ENCODE data around the gene CSNK1A1.
"Not testable (repeated sequence)": the region's sequence is repeated elsewhere in the genome, so short reads cannot be mapped to it uniquely, and the experiment has no call there.

Gene CSNK1A1

DNA sequence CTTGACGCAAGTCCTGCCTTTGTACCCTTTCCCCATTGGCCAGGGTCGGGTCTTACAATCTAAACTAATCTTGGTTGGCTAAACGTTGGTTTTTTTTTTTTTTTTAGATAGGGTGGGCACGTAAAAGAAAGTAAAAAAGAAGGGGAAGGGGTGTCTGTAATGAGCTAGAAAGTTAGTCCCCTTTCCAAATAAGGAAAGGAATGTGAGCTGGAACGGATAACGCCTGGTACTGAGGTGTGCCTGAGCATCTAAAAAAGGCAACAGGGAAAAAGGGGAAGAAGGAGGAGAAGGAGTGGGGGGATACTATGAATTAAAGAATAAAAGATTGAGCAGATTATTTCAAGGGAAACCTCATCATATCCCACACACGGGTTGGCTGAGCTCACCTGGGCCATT lies 105.9 kb downstream of the CSNK1A1 start:
- no peak for ATAC-seq

DNA sequence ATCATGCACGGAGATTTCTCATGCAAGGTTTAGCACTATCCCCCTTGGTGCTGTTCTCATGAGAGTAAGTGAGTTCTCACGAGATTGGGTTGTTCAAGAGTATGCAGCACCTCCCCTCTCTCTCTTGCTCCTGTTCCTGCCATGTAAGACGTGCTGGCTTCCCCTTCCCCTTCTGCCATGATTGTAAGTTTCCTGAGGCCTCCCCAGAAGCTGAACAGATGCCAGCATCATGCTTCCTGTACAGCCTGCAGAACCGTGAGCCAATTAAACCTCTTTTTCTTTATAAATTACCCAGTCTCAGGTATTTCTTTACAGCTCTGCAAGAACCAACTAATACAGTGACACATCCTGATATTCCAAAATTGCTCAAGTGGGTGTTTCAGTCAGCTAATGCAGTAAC lies 106.8 kb downstream of the CSNK1A1 start:
- not testable (repeated sequence) for ATAC-seq

More for the DNA sequence above, 105.9 kb downstream of the CSNK1A1 start:
- TF ChIP-seq, protein P1, sequence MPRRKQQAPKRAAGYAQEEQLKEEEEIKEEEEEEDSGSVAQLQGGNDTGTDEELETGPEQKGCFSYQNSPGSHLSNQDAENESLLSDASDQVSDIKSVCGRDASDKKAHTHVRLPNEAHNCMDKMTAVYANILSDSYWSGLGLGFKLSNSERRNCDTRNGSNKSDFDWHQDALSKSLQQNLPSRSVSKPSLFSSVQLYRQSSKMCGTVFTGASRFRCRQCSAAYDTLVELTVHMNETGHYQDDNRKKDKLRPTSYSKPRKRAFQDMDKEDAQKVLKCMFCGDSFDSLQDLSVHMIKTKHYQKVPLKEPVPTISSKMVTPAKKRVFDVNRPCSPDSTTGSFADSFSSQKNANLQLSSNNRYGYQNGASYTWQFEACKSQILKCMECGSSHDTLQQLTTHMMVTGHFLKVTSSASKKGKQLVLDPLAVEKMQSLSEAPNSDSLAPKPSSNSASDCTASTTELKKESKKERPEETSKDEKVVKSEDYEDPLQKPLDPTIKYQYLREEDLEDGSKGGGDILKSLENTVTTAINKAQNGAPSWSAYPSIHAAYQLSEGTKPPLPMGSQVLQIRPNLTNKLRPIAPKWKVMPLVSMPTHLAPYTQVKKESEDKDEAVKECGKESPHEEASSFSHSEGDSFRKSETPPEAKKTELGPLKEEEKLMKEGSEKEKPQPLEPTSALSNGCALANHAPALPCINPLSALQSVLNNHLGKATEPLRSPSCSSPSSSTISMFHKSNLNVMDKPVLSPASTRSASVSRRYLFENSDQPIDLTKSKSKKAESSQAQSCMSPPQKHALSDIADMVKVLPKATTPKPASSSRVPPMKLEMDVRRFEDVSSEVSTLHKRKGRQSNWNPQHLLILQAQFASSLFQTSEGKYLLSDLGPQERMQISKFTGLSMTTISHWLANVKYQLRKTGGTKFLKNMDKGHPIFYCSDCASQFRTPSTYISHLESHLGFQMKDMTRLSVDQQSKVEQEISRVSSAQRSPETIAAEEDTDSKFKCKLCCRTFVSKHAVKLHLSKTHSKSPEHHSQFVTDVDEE (CRISPR knock-in tag; IDR thresholded peaks at IDR 0.05), result no peak
- TF ChIP-seq RARB (CRISPR knock-in tag; IDR thresholded peaks at IDR 0.05) (no peak), TOX (CRISPR knock-in tag; IDR thresholded peaks at IDR 0.05; ENCODE audit: borderline replicate concordance) (no peak), ZFP30 (CRISPR knock-in tag; IDR thresholded peaks at IDR 0.05) (no peak), TCF4 (CRISPR knock-in tag; IDR thresholded peaks at IDR 0.05; ENCODE audit: borderline replicate concordance) (no peak), SNAI2 (CRISPR knock-in tag; IDR thresholded peaks at IDR 0.05) (no peak), PATZ1 (CRISPR knock-in tag; IDR thresholded peaks at IDR 0.05; ENCODE audit: borderline replicate concordance) (no peak), ARNTL (CRISPR knock-in tag; IDR thresholded peaks at IDR 0.05; ENCODE audit: borderline replicate concordance, low read depth) (no peak), PPARA (CRISPR knock-in tag; IDR thresholded peaks at IDR 0.05; ENCODE audit: borderline replicate concordance) (no peak), ESRRG (CRISPR knock-in tag; IDR thresholded peaks at IDR 0.05) (no peak), ZFP3 (CRISPR knock-in tag; IDR thresholded peaks at IDR 0.05) (no peak)

GRCh38 chr5:149443210-149443609 lies 108.0 kb downstream of the CSNK1A1 start:
- TF ChIP-seq ISL1 (CRISPR knock-in tag; IDR thresholded peaks at IDR 0.05), result no peak

GRCh38 chr5:149442563-149443182 lies 108.6 kb downstream of the CSNK1A1 start:
- ATAC-seq, result peak; percentile 84
- TF ChIP-seq ZFP3 (CRISPR knock-in tag; IDR thresholded peaks at IDR 0.05), result 0 out of 2 replicates have a peak, but pooled peaks have one; percentile 24
- TF ChIP-seq ZNF70 (CRISPR knock-in tag; IDR thresholded peaks at IDR 0.05), result no peak

More at GRCh38 chr5:149443210-149443609, 108.0 kb downstream of the CSNK1A1 start:
- ATAC-seq, result no peak
